ENCODE data around the gene PDILT.
"Not testable (repeated sequence)": the region's sequence is repeated elsewhere in the genome, so short reads cannot be mapped to it uniquely, and the experiment has no call there.

DNA sequence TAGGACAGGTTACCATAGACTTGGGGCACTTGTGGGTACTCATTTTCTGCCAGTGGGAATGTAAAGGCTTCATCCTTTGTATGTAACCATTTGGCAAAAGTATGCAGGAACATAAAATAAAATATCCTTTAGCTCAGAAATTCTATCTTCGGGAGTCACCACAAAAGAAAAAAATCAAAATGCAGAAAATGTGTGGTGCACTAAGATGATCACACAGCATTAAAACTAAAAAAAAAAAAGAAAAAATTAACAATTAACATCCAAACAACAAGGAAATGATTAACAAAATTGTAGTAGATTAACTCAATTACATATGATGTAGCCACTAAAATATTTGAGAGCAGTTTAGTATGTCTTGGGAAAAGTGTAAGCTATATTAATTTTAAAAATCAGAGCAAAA, 36.2 kb upstream of the PDILT start:
- TF ChIP-seq, protein P1, sequence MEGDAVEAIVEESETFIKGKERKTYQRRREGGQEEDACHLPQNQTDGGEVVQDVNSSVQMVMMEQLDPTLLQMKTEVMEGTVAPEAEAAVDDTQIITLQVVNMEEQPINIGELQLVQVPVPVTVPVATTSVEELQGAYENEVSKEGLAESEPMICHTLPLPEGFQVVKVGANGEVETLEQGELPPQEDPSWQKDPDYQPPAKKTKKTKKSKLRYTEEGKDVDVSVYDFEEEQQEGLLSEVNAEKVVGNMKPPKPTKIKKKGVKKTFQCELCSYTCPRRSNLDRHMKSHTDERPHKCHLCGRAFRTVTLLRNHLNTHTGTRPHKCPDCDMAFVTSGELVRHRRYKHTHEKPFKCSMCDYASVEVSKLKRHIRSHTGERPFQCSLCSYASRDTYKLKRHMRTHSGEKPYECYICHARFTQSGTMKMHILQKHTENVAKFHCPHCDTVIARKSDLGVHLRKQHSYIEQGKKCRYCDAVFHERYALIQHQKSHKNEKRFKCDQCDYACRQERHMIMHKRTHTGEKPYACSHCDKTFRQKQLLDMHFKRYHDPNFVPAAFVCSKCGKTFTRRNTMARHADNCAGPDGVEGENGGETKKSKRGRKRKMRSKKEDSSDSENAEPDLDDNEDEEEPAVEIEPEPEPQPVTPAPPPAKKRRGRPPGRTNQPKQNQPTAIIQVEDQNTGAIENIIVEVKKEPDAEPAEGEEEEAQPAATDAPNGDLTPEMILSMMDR (IDR thresholded peaks at IDR 0.05) = not testable (repeated sequence)
- TF ChIP-seq POLR2A (IDR thresholded peaks at IDR 0.05) = not testable (repeated sequence)
